ENCODE data around the gene CCDC186. TPM values are rescaled to one million over a fixed set of nuclear protein-coding genes. Genes with fewer than 3 reads are reported as not detected.

The CCDC186 gene
- total and polyA plus RNA-seq, 2 of the 4 experiments (the other 2 are of a cell fraction): 3.0 to 6.1 TPM

GRCh38 chr10:114163062-114163461 lies 10.9 kb downstream of the CCDC186 start:
- Histone ChIP-seq H2BK15ac (ENCODE audit: low read depth, low read length) (no peak overlapping the region), H3K56ac (ENCODE audit: extremely low read depth, insufficient read depth, low read length) (no peak overlapping the region), H4K5ac (ENCODE audit: low read depth, low read length) (no peak overlapping the region), H3K4me1 (ENCODE audit: control insufficient read depth, insufficient read depth, low read length) (no peaks in the 10 kb centered on the region), H3K9me1 (ENCODE audit: insufficient read depth, low read length) (no peaks in the 10 kb centered on the region), H4K20me1 (ENCODE audit: insufficient read depth, low read length) (no peaks in the 10 kb centered on the region), H3K18ac (ENCODE audit: low read depth, low read length) (no peak overlapping the region), H4K91ac (ENCODE audit: insufficient read depth, low read depth, low read length) (no peak overlapping the region), H3K14ac (replicated peaks; ENCODE audit: low read depth, low read length) (no peak overlapping the region), H2AK5ac (ENCODE audit: low read depth, low read length) (no peak overlapping the region), H2AK9ac (replicated peaks; ENCODE audit: low read depth, low read length, poor library complexity) (no peak overlapping the region), H3K9me3 (ENCODE audit: control insufficient read depth, insufficient read depth, low read length) (no peaks in the 10 kb centered on the region), H3K9ac (ENCODE audit: low read depth, low read length) (no peak overlapping the region), H3K23ac (ENCODE audit: low read depth, low read length) (no peak overlapping the region), H3K79me1 (ENCODE audit: low read depth in 1 of 2, low read length in 2 of 2) (peaks cover 7 to 9% of the 10 kb centered on the region in 2 experiments), H2AFZ (replicated peaks; ENCODE audit: low read length, poor library complexity) (no peak overlapping the region), H2BK20ac (ENCODE audit: low read depth, low read length) (no peak overlapping the region), H3K4me3 (ENCODE audit: insufficient read depth, low read depth, low read length) (no peak overlapping the region), H3K27ac (ENCODE audit: insufficient read depth, low read length) (no peak overlapping the region), H3K4me2 (ENCODE audit: low read depth, low read length) (no peak overlapping the region), H2BK120ac (ENCODE audit: low read depth, low read length) (no peak overlapping the region), H3K36me3 (ENCODE audit: control insufficient read depth, insufficient read depth, low read length) (no peaks in the 10 kb centered on the region), H4K8ac (ENCODE audit: low read depth in 2 of 2, low read length in 2 of 2) (no peak overlapping the region), H2BK5ac (ENCODE audit: low read depth, low read length, poor library complexity, severe bottlenecking) (no peak overlapping the region), H3K27me3 (ENCODE audit: control insufficient read depth, insufficient read depth, low read length) (no peaks in the 10 kb centered on the region), H3K4ac (ENCODE audit: low read depth, low read length) (no peak overlapping the region)
- no peak for ATAC-seq (ENCODE audit: low read depth)
- ChIA-PET POLR2A (ENCODE audit: unreplicated experiment) (no interaction called here), CTCF (interaction anchor here (0.6 to 1.0 kb wide), 2 partner anchors 11 to 308 kb away, joined by 3 read pairs; partner anchors contain the start of gene CCDC186)
- in situ Hi-C loops (cut with MboI; ENCODE audit: low sequenced_read_pairs): no loop called here
- intact Hi-C loops (cut with micrococcal nuclease): no loop called here
- no peak for DNase-seq
- dilution Hi-C loops (cut with HindIII; ENCODE audit: low sequenced_read_pairs, unreplicated experiment): no loop called here
- WGBS, 2 experiments (ENCODE audit: extremely low coverage in 2 of 2, insufficient read length in 1 of 2): 100% methylated on average over 1 of the region's 2 CpGs; no CpG with 5 or more reads in 1 of the 2 experiments
- TF ChIP-seq NFE2L2 (IDR thresholded peaks at IDR 0.05; ENCODE audit: low read depth, low read length) (no peak), RAD21 (IDR thresholded peaks at IDR 0.05; ENCODE audit: low read length) (no peak), CTCF (conservative IDR thresholded peaks at IDR 0.05; ENCODE audit: low read depth, low read length) (no peak), FOS (IDR thresholded peaks at IDR 0.05; ENCODE audit: low read depth, low read length) (no peak), MXI1 (IDR thresholded peaks at IDR 0.05; ENCODE audit: borderline replicate concordance, low read depth, low read length) (no peak), ELK1 (IDR thresholded peaks at IDR 0.05; ENCODE audit: borderline replicate concordance, low read depth, low read length) (no peak), MAZ (IDR thresholded peaks at IDR 0.05; ENCODE audit: borderline replicate concordance, low read depth, low read length) (no peak), RCOR1 (IDR thresholded peaks at IDR 0.05; ENCODE audit: insufficient replicate concordance, low read length) (no peak), MAFK (IDR thresholded peaks at IDR 0.05; ENCODE audit: low read depth, low read length) (no peak), CEBPB (IDR thresholded peaks at IDR 0.05; ENCODE audit: low read depth, low read length) (no peak), POLR2A (IDR thresholded peaks at IDR 0.05; ENCODE audit: low read depth, low read length) (no peak), BHLHE40 (IDR thresholded peaks at IDR 0.05; ENCODE audit: low read depth, low read length) (no peak), CHD1 (IDR thresholded peaks at IDR 0.05; ENCODE audit: low read depth, low read length) (no peak), SMC3 (IDR thresholded peaks at IDR 0.05; ENCODE audit: low read depth, low read length) (no peak), RFX5 (IDR thresholded peaks at IDR 0.05; ENCODE audit: low read depth, low read length) (no peak), USF2 (IDR thresholded peaks at IDR 0.05; ENCODE audit: low read depth, low read length) (no peak)
- BruUV-seq (replicated peaks): no TSS peak
